Measurements from ENCODE around the gene CHST12. TPM values are rescaled to one million over a fixed set of nuclear protein-coding genes. Genes with fewer than 3 reads are reported as not detected.

Gene CHST12
- total RNA-seq, 3 donors from 2014 or later: 6.2 to 15.0 (median 7.2) TPM

DNA sequence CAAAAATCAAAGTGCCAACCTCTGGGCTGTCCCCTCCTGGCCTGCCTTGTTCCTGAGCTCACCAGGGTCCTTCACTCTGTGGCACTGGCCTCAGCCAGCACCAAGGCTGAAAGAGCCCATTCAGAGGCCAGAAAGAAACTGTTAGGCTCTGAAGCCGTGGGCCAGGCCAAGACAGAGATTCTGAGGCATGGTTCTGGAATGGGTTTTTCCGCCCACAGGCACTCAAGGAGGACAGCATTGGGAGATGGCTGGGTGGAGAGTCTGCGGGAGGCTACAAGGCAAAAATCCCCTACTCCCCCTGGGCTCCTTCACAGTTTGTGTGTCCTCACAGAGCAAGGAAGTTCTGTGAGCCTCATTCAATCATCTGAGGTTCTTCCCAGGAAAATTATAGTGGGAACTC lies 41.1 kb downstream of the CHST12 start:
- H3K9me3 ChIP-seq: no peaks in the 10 kb centered on the region
- intact Hi-C loops (cut with DNase I; ENCODE audit: low total_unique reads): no loop called here
- H3K4me1 ChIP-seq: no peaks in the 10 kb centered on the region
- peak overlapping the region; percentile 42 to 82 for H3K27ac ChIP-seq
- no peak overlapping the region for H3K4me3 ChIP-seq
- TF ChIP-seq, protein P1, sequence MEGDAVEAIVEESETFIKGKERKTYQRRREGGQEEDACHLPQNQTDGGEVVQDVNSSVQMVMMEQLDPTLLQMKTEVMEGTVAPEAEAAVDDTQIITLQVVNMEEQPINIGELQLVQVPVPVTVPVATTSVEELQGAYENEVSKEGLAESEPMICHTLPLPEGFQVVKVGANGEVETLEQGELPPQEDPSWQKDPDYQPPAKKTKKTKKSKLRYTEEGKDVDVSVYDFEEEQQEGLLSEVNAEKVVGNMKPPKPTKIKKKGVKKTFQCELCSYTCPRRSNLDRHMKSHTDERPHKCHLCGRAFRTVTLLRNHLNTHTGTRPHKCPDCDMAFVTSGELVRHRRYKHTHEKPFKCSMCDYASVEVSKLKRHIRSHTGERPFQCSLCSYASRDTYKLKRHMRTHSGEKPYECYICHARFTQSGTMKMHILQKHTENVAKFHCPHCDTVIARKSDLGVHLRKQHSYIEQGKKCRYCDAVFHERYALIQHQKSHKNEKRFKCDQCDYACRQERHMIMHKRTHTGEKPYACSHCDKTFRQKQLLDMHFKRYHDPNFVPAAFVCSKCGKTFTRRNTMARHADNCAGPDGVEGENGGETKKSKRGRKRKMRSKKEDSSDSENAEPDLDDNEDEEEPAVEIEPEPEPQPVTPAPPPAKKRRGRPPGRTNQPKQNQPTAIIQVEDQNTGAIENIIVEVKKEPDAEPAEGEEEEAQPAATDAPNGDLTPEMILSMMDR (IDR thresholded peaks at IDR 0.05): no peak
- TF ChIP-seq POLR2AphosphoS5 (IDR thresholded peaks at IDR 0.05): no peak
- TF ChIP-seq POLR2A (IDR thresholded peaks at IDR 0.05): no peak
- no peak for DNase-seq (ENCODE audit: low spot score in 2 of 2)
- H3K27me3 ChIP-seq: no peaks in the 10 kb centered on the region
- H3K36me3 ChIP-seq: no peaks in the 10 kb centered on the region

DNA sequence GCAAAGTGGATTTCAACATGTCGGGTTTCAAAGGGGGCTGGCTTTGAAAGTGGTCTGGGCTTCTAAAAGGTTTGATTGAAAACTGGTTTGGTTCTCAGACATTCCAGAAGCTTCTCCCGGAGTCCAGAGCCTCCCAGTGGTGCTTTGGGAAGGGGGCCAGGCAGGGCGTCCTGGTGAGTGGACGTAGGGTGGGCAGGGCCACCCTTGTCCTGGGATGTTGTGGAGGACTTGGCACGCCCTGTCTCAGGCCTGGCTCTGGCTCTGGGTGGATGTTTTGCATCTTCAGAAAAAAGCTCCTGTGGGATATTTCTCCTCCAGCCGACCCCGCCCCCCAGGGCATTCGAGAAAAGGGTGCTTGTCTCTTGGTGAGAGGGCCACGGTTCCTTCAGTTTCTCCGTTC lies 41.6 kb downstream of the CHST12 start:
- peak overlapping the region; percentile 42 to 82 for H3K27ac ChIP-seq
- H3K36me3 ChIP-seq: no peaks in the 10 kb centered on the region
- no peak for DNase-seq (ENCODE audit: low spot score in 2 of 2)
- intact Hi-C loops (cut with DNase I; ENCODE audit: low total_unique reads): no loop called here
- TF ChIP-seq, protein P1 (IDR thresholded peaks at IDR 0.05): no peak
- TF ChIP-seq POLR2AphosphoS5 (IDR thresholded peaks at IDR 0.05) (no peak), POLR2A (IDR thresholded peaks at IDR 0.05) (no peak)
- H3K4me1 ChIP-seq: no peaks in the 10 kb centered on the region
- H3K27me3 ChIP-seq: no peaks in the 10 kb centered on the region
- H3K9me3 ChIP-seq: no peaks in the 10 kb centered on the region
- H3K4me3 ChIP-seq: no peak overlapping the region

DNA sequence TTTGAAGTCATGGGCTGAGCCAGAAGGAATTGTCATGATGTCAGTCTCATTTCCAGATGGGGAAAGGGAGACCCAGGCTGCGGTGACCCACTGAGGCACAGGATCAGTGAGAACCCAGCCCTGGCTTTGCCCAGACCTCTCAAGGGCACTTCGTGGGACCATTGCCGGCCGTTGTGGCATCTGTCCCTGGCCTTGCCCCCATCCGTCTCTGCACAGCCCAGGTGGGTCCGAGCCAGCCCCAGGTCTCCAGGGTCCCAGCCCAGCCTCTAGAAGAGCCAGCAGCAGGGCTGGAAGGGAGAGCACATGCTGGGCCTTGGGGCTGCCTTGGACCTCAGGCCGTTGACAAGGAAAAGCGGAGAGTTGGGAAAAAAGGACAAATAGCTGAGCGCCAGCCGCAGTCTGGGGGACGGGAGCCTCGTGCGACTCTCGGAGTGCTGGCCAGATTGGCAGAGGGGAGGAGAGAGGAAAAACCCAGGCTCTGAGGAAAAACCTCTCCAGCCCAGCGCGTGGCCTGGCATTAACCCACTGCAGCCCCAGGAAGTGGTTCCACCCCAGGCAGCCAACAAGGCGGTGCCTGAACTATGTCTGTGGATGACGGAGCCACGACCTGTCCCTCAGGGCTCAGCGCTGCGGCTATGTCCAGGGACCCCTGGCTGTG lies 42.6 kb downstream of the CHST12 start:
- TF ChIP-seq POLR2A (IDR thresholded peaks at IDR 0.05) (no peak), POLR2AphosphoS5 (IDR thresholded peaks at IDR 0.05) (no peak)
- TF ChIP-seq, protein P1 (IDR thresholded peaks at IDR 0.05): no peak
- Histone ChIP-seq H3K27ac (peak overlapping the region in 1 of 2 donors; percentile 82), H3K4me1 (peaks cover 0 to 3% of the 10 kb centered on the region in 2 donors), H3K36me3 (no peaks in the 10 kb centered on the region), H3K9me3 (no peaks in the 10 kb centered on the region), H3K4me3 (peak overlapping the region in 1 of 3 donors; percentile 8), H3K27me3 (no peaks in the 10 kb centered on the region)
- no peak for DNase-seq (ENCODE audit: low spot score in 2 of 2)
- intact Hi-C loops (cut with DNase I; ENCODE audit: low total_unique reads): no loop called here

DNA sequence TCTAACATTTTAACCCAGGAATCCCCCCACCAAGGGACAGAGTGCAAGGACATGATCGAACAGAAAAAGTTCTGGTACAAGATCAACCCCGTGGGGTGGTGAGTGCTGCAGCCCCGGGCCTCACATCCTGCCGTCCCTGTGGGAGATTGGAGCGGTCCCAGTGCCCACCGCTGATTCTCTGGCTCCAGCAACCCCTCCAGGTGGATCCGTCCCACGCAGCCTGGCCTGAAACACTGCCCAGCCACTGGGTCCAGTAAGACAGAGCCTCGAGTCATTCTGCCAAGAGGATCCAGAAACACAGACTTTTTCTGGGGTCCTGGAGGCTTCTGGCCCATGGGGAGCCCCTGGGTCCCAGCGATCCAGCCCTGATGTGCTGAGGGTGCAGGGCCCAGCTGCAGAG lies 43.3 kb downstream of the CHST12 start:
- H3K4me3 ChIP-seq: peak overlapping the region in 1 of 3 donors; percentile 8
- H3K9me3 ChIP-seq: no peaks in the 10 kb centered on the region
- no peak overlapping the region for H3K27ac ChIP-seq
- DNase-seq (ENCODE audit: low spot score in 2 of 2): no peak
- intact Hi-C loops (cut with DNase I; ENCODE audit: low total_unique reads): no loop called here
- H3K36me3 ChIP-seq: no peaks in the 10 kb centered on the region
- H3K27me3 ChIP-seq: no peaks in the 10 kb centered on the region
- TF ChIP-seq, protein P1 (IDR thresholded peaks at IDR 0.05): no peak
- no peak for TF ChIP-seq POLR2A (IDR thresholded peaks at IDR 0.05)
- TF ChIP-seq POLR2AphosphoS5 (IDR thresholded peaks at IDR 0.05): no peak
- peaks cover 0 to 10% of the 10 kb centered on the region in 2 donors for H3K4me1 ChIP-seq

DNA sequence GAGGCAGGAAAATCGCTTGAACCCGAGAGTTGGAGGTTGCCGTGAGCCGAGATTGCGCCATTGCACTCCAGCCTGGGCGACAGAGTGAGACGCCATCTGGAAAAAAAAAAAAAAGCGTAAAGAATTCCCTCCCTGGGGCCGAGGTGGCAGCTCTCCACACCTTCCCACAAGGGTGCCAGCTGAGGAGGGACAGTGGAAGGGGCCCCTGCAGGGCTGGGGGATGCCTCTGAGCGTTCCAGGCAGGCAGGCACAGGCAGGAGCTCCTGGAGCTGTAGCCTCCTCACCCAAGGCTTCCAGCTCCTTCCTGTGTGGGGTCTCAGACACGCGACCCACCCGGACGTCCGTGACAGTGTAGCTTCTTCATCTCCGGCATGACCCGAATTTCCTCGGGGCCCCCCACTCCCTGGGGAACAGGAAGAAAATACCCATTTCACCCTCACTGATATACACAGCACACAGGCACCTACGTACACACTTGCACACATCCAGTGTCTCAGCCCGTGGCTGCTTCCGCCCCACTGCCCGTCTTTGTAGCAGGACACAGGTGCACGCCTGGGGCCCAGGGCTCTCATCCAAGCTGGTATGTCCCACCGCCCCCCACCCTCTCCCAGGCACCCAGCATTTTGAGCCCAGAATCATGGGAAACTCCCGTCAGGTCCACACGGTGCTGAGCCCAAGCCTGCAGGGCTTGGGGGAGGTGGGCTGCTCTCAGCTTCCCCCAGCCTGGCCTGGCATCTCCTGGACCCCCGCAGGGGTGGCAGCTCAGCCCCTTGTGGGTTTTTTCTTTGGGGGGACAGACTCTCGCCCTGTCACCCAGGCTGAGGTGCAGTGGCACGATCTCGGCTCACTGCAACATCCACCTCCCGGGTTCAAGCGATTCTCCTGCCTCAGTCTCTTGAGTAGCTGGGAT lies 47.0 kb downstream of the CHST12 start:
- peaks cover 0 to 12% of the 10 kb centered on the region in 2 donors for H3K4me1 ChIP-seq
- peak overlapping the region in 1 of 2 donors; percentile 19 for H3K27ac ChIP-seq
- no peak for DNase-seq (ENCODE audit: low spot score in 2 of 2)
- intact Hi-C loops (cut with DNase I; ENCODE audit: low total_unique reads): no loop called here
- H3K4me3 ChIP-seq: peak overlapping the region in 1 of 3 donors; percentile 10
- no peaks in the 10 kb centered on the region for H3K27me3 ChIP-seq
- TF ChIP-seq, protein P1 (IDR thresholded peaks at IDR 0.05): no peak
- H3K9me3 ChIP-seq: no peaks in the 10 kb centered on the region
- H3K36me3 ChIP-seq: no peaks in the 10 kb centered on the region
